ENCODE data around the gene EFR3B.
"Not testable (repeated sequence)": the region's sequence is repeated elsewhere in the genome, so short reads cannot be mapped to it uniquely, and the experiment has no call there.

EFR3B gene

DNA sequence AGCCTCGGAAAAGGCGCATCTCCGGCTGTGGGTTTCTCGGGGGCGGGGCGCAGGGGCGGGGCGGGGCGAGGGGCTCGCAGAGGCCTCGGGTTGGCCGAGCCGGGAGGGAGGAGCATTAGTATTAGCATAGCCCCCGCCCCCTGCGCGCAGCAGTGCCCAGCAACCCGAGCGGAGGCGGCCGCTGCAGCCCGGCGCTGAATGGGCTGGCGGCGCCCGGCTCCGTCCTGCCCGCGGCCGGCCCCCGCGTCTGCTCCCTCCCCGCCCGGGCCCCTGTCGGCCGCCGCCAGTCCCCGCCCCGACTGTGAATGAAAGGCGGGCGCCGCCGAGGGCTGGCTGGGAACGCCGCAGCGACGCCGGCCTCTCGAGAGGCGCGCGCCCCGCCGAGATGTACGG is at the start of gene EFR3B:
Gene EFR3B, plus strand, starts transcription at position 149 of the 393 bp plus-strand sequence. Its CDS starts 237 bp downstream, at position 386.
- TF ChIP-seq, protein P1, sequence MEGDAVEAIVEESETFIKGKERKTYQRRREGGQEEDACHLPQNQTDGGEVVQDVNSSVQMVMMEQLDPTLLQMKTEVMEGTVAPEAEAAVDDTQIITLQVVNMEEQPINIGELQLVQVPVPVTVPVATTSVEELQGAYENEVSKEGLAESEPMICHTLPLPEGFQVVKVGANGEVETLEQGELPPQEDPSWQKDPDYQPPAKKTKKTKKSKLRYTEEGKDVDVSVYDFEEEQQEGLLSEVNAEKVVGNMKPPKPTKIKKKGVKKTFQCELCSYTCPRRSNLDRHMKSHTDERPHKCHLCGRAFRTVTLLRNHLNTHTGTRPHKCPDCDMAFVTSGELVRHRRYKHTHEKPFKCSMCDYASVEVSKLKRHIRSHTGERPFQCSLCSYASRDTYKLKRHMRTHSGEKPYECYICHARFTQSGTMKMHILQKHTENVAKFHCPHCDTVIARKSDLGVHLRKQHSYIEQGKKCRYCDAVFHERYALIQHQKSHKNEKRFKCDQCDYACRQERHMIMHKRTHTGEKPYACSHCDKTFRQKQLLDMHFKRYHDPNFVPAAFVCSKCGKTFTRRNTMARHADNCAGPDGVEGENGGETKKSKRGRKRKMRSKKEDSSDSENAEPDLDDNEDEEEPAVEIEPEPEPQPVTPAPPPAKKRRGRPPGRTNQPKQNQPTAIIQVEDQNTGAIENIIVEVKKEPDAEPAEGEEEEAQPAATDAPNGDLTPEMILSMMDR (IDR thresholded peaks at IDR 0.05; ENCODE audit: insufficient read depth, low read length, poor library complexity, severe bottlenecking): no peak
- TF ChIP-seq EZH2phosphoT487 (conservative IDR thresholded peaks at IDR 0.05; ENCODE audit: low read length): no peak
- H3K4me2 ChIP-seq (ENCODE audit: low read depth, low read length, poor library complexity, severe bottlenecking): peak within 1 kb of the TSS; percentile 74
- H3K79me2 ChIP-seq (ENCODE audit: insufficient read depth, low read length): no peaks in the 10 kb centered on the region
- H3F3A ChIP-seq (ENCODE audit: insufficient read depth): no peaks in the 10 kb centered on the region
- H3K27ac ChIP-seq (ENCODE audit: low read depth, low read length): no peak within 1 kb of the TSS
- peak within 1 kb of the TSS; percentile 53 for H3K4me3 ChIP-seq (ENCODE audit: insufficient read depth, low read length, poor library complexity, severe bottlenecking)
- no peak within 1 kb of the TSS for H2AFZ ChIP-seq (ENCODE audit: low read depth, low read length, severe bottlenecking)
- H3K9me2 ChIP-seq (replicated peaks; ENCODE audit: insufficient read depth, low read length): no peaks in the 10 kb centered on the region
- H3K27me3 ChIP-seq (ENCODE audit: low read length): 0 out of 2 replicates have a peak, but pooled peaks cover 2% of the 10 kb centered on the region
- no peaks in the 10 kb centered on the region for H4K20me1 ChIP-seq (ENCODE audit: low read depth, low read length)
- H3K36me3 ChIP-seq (ENCODE audit: low read length): no peaks in the 10 kb centered on the region
- H3K9ac ChIP-seq (ENCODE audit: low read length): peak within 1 kb of the TSS; percentile 49
- H3K9me3 ChIP-seq (ENCODE audit: insufficient read depth, low read length): no peaks in the 10 kb centered on the region

DNA sequence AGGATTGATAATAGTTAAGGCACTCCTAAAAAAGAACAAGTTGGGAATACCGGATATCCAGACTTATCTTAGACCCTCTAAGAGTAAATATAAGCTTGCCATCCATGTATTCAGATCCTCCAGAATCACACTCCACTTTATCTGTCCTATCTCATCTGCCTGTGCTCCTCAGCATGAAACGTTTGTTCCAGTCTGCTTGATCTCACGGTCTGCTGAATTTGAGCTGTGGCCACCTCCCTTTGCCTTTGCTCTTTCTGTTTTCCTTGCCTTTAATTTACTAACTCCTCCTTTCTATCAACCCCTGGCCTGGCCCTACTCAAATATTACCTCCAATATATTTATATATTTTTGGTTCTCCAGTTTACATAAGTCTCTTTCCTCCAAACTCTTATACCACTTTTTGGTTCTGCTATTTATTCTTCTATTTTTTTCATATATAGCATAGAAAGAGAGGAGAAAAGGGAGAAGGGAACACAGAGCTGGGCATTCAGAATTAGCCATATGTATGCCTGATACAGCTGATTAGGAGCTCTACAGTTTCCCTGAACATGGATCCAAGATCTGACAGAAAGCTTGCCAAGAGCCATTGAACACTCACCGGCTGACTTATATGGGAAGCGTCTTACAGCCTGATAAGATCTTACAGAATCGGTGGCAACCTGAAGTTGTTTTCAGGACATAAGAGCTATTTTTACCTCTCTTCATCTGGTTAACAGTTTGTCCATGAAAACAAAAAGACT is 48.3 kb upstream of the EFR3B start:
- H3K9me3 ChIP-seq (ENCODE audit: insufficient read depth, low read length): no peaks in the 10 kb centered on the region
- no peaks in the 10 kb centered on the region for H3F3A ChIP-seq (ENCODE audit: insufficient read depth)
- H3K9me2 ChIP-seq (replicated peaks; ENCODE audit: insufficient read depth, low read length): no peaks in the 10 kb centered on the region
- no peak overlapping the region for H3K4me3 ChIP-seq (ENCODE audit: insufficient read depth, low read length, poor library complexity, severe bottlenecking)
- no peaks in the 10 kb centered on the region for H4K20me1 ChIP-seq (ENCODE audit: low read depth, low read length)
- no peak overlapping the region for H3K9ac ChIP-seq (ENCODE audit: low read length)
- H3K27me3 ChIP-seq (ENCODE audit: low read length): no peaks in the 10 kb centered on the region
- H2AFZ ChIP-seq (ENCODE audit: low read depth, low read length, severe bottlenecking): no peak overlapping the region
- no peaks in the 10 kb centered on the region for H3K36me3 ChIP-seq (ENCODE audit: low read length)
- H3K79me2 ChIP-seq (ENCODE audit: insufficient read depth, low read length): no peaks in the 10 kb centered on the region
- TF ChIP-seq, protein P1 (IDR thresholded peaks at IDR 0.05; ENCODE audit: insufficient read depth, low read length, poor library complexity, severe bottlenecking): no peak
- TF ChIP-seq EZH2phosphoT487 (conservative IDR thresholded peaks at IDR 0.05; ENCODE audit: low read length): no peak
- H3K4me2 ChIP-seq (ENCODE audit: low read depth, low read length, poor library complexity, severe bottlenecking): no peak overlapping the region
- no peak overlapping the region for H3K27ac ChIP-seq (ENCODE audit: low read depth, low read length)

DNA sequence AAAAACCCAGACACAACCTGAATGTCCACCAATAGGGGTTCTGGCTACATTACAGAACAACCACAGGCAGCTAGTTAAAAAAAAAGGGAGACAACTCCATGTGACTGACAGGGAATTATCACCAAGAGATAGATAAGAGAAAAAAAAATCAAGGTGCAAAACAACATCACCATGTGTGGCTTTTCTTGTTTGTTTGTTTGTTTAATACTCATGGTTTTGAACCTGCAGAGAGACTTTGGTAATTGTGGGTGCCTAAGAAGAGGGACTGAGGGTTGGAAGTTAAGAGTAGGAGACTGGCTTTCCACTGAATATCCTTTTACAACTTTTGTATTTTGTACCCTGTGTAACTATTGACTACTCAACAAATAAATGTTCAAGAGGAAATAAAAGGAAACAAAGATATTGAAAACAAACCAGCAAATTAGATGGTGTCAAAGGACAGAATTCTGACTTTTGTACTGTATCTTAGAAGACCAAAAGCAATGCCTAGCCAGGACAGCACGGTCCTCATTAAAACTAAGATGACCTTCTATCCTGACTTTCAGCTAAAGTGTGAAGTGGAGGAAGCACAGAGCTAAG is 47.6 kb upstream of the EFR3B start:
- H3K9ac ChIP-seq (ENCODE audit: low read length): no peak overlapping the region
- no peaks in the 10 kb centered on the region for H3K9me3 ChIP-seq (ENCODE audit: insufficient read depth, low read length)
- TF ChIP-seq EZH2phosphoT487 (conservative IDR thresholded peaks at IDR 0.05; ENCODE audit: low read length): no peak
- TF ChIP-seq, protein P1 (IDR thresholded peaks at IDR 0.05; ENCODE audit: insufficient read depth, low read length, poor library complexity, severe bottlenecking): no peak
- H3K27me3 ChIP-seq (ENCODE audit: low read length): no peaks in the 10 kb centered on the region
- no peaks in the 10 kb centered on the region for H3K9me2 ChIP-seq (replicated peaks; ENCODE audit: insufficient read depth, low read length)
- H3K4me3 ChIP-seq (ENCODE audit: insufficient read depth, low read length, poor library complexity, severe bottlenecking): no peak overlapping the region
- H2AFZ ChIP-seq (ENCODE audit: low read depth, low read length, severe bottlenecking): no peak overlapping the region
- no peaks in the 10 kb centered on the region for H4K20me1 ChIP-seq (ENCODE audit: low read depth, low read length)
- no peak overlapping the region for H3K27ac ChIP-seq (ENCODE audit: low read depth, low read length)
- no peak overlapping the region for H3K4me2 ChIP-seq (ENCODE audit: low read depth, low read length, poor library complexity, severe bottlenecking)
- no peaks in the 10 kb centered on the region for H3F3A ChIP-seq (ENCODE audit: insufficient read depth)
- H3K36me3 ChIP-seq (ENCODE audit: low read length): no peaks in the 10 kb centered on the region
- H3K79me2 ChIP-seq (ENCODE audit: insufficient read depth, low read length): no peaks in the 10 kb centered on the region

DNA sequence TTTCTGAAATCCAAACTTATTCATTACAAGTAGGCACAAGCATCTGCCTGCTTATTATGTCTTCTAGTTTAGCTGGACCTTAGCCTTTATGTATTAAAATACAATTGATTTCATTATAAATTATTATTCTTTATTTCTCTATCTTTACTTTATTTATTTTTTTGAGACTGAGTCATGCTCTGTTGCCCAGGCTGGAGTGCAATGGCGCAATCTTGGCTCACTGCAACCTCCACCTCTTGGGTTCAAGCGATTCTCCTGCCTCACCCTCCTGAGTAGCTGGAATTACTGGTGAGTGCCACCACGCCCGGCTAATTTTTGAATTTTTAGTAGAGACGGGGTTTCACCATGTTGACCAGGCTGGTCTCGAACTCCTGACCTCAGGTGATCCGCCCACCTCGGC is 42.8 kb upstream of the EFR3B start:
- not testable (repeated sequence) for H3K4me2 ChIP-seq (ENCODE audit: low read depth, low read length, poor library complexity, severe bottlenecking); H3K9ac ChIP-seq (ENCODE audit: low read length); H2AFZ ChIP-seq (ENCODE audit: low read depth, low read length, severe bottlenecking); H3K4me3 ChIP-seq (ENCODE audit: insufficient read depth, low read length, poor library complexity, severe bottlenecking); H3K27ac ChIP-seq (ENCODE audit: low read depth, low read length); H3F3A ChIP-seq (ENCODE audit: insufficient read depth); H3K9me3 ChIP-seq (ENCODE audit: insufficient read depth, low read length); H3K9me2 ChIP-seq (replicated peaks; ENCODE audit: insufficient read depth, low read length); H3K79me2 ChIP-seq (ENCODE audit: insufficient read depth, low read length); H3K36me3 ChIP-seq (ENCODE audit: low read length); H4K20me1 ChIP-seq (ENCODE audit: low read depth, low read length); H3K27me3 ChIP-seq (ENCODE audit: low read length)
